Activated naive CD8-positive, alpha-beta T cell treated with anti-CD3 and anti-CD28 coated beads, Interleukin-2, amount 10 ng/mL, durations not matched to agents 7 days and 5 days (primary cell): ENCODE measurements around the gene TMA7. TPM values are rescaled to one million over a fixed set of nuclear protein-coding genes. Genes with fewer than 3 reads are reported as not detected.
A peak's percentile ranks its signal among the peaks of the same experiment; 100 is the strongest.

Experiments used
- ATAC-seq: fragments of 150-1000 bp; cut with Tn5 transposase; one replicate; pipeline ENCODE4 v1.10.0; 2021; ENCODE audit warnings: low read depth, moderate library complexity
- POLR2A ChIA-PET: fragments of 350-600 bp; sonication (Branson Sonifier 250); formaldehyde crosslinking; loops from one replicate; lab custom pipeline; 2021; ENCODE audit warnings: antibody characterized with exemption; lab: Charles Lee
- DNase-seq: peaks from one replicate; pipeline ENCODE4 v3.0.0; 2021
- H3K27ac Mint-ChIP-seq: one replicate; pipeline ENCODE4 v1.8.0; 2022; ENCODE audit warnings: mild to moderate bottlenecking, mixed read lengths
- H3K27me3 Mint-ChIP-seq: one replicate; pipeline ENCODE4 v1.8.0; 2022; ENCODE audit warnings: mild to moderate bottlenecking, moderate library complexity, mixed read lengths
- H3K36me3 Mint-ChIP-seq: one replicate; pipeline ENCODE4 v1.8.0; 2021; ENCODE audit warnings: mild to moderate bottlenecking, mixed read lengths
- H3K4me1 Mint-ChIP-seq: one replicate; pipeline ENCODE4 v1.8.0; 2021; ENCODE audit warnings: mixed read lengths
- H3K4me3 Mint-ChIP-seq: one replicate; pipeline ENCODE4 v1.8.0; 2022; ENCODE audit warnings: mild to moderate bottlenecking, moderate library complexity, mixed read lengths
- H3K9me3 Mint-ChIP-seq: one replicate; pipeline ENCODE4 v1.8.0; 2021; ENCODE audit warnings: mixed read lengths
- total RNA-seq, 2 experiments: library from RNA; stranded (reverse); gene quantifications; one replicate each; pipeline ENCODE4 v1.2.3, GENCODE V29; 2021

TMA7 gene
- total RNA-seq, 2 experiments from 2014 or later: 260 to 263 TPM

DNA sequence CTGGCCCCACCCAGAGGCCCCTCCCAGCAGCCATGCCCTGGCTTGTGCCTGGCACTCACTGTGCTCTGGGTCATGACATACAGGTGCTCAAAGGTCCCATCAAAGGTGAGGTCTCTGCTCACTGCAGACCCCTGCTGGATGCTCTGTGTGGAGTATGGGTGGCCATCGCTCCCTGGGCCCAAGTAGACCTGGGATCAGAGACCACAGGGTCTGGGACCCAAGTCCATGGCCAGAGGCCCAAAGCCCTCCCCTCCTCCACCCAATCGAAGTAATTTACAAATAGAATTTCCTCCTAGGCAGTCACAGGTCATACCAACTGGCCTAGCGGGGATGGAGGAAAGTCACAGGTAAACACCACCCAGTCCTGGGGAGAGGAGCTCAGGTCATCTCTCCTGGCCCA lies 17.8 kb upstream of the TMA7 start:
- no peak overlapping the region for H3K27ac Mint-ChIP-seq
- no peak overlapping the region for H3K4me3 Mint-ChIP-seq
- H3K4me1 Mint-ChIP-seq: peaks cover 3% of the 10 kb centered on the region
- POLR2A ChIA-PET: no interaction called here
- no peaks in the 10 kb centered on the region for H3K9me3 Mint-ChIP-seq
- H3K27me3 Mint-ChIP-seq: peaks cover 5% of the 10 kb centered on the region
- no peak for DNase-seq
- H3K36me3 Mint-ChIP-seq: no peaks in the 10 kb centered on the region
- peak; percentile 28 for ATAC-seq

DNA sequence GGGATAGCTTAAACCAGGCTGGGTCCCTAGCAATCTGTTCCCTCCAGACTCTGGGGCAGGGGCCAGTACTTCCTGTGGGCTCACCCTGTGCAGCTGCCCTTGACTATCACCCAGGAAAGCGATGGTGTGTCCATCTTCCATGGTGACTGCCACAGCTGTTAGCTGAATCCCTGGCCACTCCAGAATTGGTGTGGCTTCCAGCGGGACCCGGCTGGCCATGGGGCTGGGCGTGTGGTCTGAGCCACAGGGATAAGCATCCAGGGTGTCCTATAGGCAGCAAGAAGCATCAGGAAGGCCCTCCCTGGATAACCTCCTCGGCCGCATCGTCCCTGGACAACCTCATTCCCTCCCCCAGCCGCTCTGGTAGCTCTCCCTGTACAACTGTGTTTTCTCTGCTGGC lies 17.4 kb upstream of the TMA7 start:
- DNase-seq (no peak), ATAC-seq (no peak)
- peaks cover 8% of the 10 kb centered on the region for H3K27me3 Mint-ChIP-seq
- H3K4me3 Mint-ChIP-seq: no peak overlapping the region
- H3K4me1 Mint-ChIP-seq: peaks cover 3% of the 10 kb centered on the region
- H3K9me3 Mint-ChIP-seq: no peaks in the 10 kb centered on the region
- POLR2A ChIA-PET: interaction anchor here (1.0 kb wide), 1 partner anchor 46 kb away, joined by 3 read pairs; no protein-coding TSS in a partner anchor
- H3K36me3 Mint-ChIP-seq: no peaks in the 10 kb centered on the region
- no peak overlapping the region for H3K27ac Mint-ChIP-seq

DNA sequence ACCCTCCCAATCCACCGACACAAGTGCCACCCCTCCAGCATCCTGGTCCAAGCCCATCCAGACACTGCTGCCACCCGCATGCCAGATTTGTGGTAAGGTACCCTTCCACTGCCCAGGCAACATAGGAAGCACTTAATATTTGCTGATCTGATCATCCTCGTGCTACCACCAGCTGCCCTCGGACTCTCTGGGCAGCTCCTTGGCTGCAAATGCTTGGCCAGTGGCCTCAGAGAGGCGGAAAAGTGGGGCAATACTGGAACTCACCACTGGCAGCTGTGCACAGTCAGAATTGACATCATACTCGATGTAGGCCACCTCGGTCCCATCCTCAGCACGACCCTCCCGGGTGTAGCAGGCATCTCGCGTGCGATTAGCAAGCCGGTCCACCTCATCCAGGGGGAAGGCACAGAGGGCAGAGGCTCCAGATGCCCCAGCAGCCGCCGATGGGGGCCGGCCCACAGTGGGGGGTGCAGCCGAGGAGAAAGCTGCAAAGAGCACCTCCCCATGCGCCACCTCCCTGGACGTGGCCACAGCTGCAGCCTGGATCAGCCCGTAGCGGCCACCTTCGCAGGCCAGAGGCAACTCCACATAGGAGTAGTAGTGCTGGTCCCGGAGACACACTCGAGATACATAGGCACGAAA lies 16.7 kb upstream of the TMA7 start:
- Mint-ChIP-seq H3K4me1 (peaks cover 3% of the 10 kb centered on the region), H3K27ac (no peak overlapping the region), H3K27me3 (peaks cover 14% of the 10 kb centered on the region), H3K4me3 (no peak overlapping the region), H3K9me3 (no peaks in the 10 kb centered on the region), H3K36me3 (no peaks in the 10 kb centered on the region)
- POLR2A ChIA-PET: interaction anchor here (1.0 kb wide), 2 partner anchors 16 to 45 kb away, joined by 3 read pairs; partner anchors contain the start of genes CCDC51 and TMA7
- ATAC-seq (no peak), DNase-seq (no peak)

DNA sequence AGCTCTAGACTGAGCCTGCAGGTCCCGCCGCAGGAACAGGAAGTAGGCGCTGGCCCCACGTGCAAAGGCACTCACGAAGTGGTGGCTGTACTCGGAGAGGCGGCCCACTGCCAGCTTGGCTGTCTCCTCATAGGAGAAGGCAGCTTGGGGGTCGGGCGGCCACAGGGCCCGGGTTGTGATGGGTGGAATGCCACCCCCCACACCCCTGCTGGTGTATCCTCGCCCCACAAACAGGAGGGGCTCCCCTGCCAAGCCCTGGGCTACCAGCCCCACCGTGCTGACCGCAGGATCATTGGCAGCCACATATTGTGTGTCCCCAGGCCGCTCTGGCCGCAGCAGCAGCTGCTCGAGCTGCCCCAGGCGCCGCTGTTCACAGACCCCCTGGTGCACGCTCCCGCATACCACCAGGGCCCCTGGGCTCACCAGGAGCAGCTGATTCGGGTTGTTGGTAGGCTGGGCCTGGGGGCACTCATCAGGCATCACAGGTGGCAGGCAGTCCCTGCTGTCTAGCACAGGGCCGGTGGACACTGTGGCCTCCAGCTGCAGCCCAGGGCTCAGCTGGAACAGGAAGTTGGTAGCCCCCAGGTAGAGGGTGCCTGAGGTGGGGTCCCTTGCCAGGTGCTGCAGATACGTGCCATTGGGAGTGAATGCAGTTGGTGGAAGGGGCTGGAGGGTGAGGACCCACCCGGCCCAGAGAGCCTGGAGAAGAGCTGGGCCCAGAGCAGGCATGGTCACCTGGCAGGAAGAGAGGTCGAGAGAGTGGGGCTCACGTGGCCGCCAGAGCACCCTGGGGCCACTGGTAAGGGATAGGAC lies 16.0 kb upstream of the TMA7 start:
- peaks cover 3% of the 10 kb centered on the region for H3K4me1 Mint-ChIP-seq

DNA sequence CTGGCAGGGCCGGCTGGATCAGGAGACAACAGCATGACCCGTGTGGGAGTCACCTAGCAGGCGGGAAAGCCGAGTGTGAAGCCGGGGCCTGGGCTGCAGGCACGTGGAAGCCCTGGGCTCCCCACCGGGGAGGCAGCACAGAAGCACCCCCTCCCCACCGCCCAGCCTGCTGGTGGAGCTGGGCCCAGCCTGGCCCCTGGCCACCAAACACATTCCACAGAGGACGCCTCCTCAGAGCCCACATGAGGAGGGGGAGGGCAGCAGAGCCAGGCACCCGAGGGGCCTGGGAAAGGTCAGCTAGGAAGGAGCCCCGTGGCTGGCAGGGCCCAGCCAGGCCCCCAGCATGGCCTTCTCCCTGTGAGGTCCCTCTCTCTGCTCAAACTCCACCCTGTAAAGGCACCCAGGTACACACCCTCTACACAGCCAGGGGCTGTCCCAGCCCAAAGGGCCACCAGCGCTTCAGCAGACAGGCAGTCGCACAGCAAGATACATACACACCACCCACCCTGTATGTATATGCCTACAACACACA lies 14.7 kb upstream of the TMA7 start:
- peaks cover 5% of the 10 kb centered on the region for H3K4me1 Mint-ChIP-seq
- ATAC-seq: no peak

More for the DNA sequence above, 16.0 kb upstream of the TMA7 start:
- no peak overlapping the region for H3K27ac Mint-ChIP-seq
- DNase-seq (no peak), ATAC-seq (no peak)
- no peak overlapping the region for H3K4me3 Mint-ChIP-seq
- H3K9me3 Mint-ChIP-seq: no peaks in the 10 kb centered on the region
- POLR2A ChIA-PET: interaction anchor here (1.0 kb wide), 2 partner anchors 16 to 44 kb away, joined by 3 read pairs; partner anchors contain the start of genes CCDC51 and TMA7
- no peaks in the 10 kb centered on the region for H3K36me3 Mint-ChIP-seq
- peaks cover 17% of the 10 kb centered on the region for H3K27me3 Mint-ChIP-seq

DNA sequence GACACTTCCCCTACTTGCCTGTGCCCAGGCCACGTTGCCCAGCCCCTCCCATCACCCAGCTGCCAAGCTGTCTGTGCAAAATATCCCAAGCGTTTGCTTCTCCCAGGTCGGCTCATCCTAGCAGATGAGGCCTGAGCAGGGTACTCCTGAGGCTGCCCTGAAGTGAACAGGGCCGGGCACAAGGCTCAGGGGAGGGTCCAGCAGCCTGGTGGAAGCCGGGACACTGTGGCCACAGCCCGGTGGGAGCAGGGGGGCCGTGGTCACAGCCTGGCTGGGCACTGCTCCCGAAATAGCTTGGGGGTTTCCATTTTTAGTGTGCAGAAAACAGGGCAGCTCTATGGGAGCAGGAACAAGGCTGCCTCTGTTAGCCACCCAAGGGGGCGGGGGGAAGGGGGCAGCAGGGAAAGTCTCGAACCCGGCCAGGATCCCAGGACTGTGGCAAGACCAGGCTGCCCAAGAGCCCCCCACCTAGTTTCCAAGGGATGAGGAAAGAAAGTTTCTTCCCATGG lies 13.6 kb upstream of the TMA7 start:
- no peak for DNase-seq
- POLR2A ChIA-PET: no interaction called here
- H3K27me3 Mint-ChIP-seq: peaks cover 19% of the 10 kb centered on the region
- H3K4me1 Mint-ChIP-seq: peaks cover 5% of the 10 kb centered on the region
- no peak overlapping the region for H3K27ac Mint-ChIP-seq
- H3K9me3 Mint-ChIP-seq: no peaks in the 10 kb centered on the region
- H3K4me3 Mint-ChIP-seq: no peak overlapping the region
- no peak for ATAC-seq
- H3K36me3 Mint-ChIP-seq: no peaks in the 10 kb centered on the region

More for the DNA sequence above, 14.7 kb upstream of the TMA7 start:
- Mint-ChIP-seq H3K9me3 (no peaks in the 10 kb centered on the region), H3K4me3 (no peak overlapping the region), H3K27me3 (peaks cover 19% of the 10 kb centered on the region), H3K36me3 (no peaks in the 10 kb centered on the region), H3K27ac (no peak overlapping the region)
- no peak for DNase-seq
- POLR2A ChIA-PET: no interaction called here

DNA sequence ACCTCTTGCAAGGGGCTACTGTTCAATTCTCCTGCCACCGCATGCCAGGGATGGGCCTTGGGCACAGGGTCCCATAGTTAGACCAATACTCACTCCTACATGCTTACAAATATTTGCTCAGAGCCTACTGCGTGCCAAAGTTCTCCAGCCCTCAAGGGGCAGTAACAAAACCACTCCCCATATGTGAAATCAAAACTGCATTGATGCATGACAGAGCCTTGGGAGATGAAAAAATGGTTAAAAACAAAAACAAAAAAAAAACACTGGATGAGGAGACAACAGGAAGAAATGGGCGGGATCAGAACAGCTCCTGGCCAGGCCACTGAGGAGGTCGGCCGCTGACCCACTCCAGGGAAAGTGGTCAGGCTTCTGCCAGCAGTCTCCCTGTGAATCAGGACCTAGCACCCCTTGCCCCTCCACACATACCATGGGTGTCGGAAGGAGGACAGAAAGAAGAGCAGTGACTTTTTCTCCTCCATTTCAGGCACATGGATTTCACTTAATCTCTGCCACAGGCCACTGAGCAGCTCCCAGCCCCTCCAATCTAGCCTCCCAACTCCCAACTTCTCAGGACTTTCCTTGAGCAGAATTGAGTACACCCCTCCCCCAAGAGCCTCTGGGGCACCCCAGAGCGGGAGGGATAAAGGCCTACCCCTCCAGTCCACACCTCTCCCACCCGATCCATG lies 13.0 kb upstream of the TMA7 start:
- POLR2A ChIA-PET: no interaction called here
- DNase-seq (no peak), ATAC-seq (no peak)
- Mint-ChIP-seq H3K4me3 (no peak overlapping the region), H3K27ac (no peak overlapping the region), H3K9me3 (no peaks in the 10 kb centered on the region), H3K36me3 (peaks cover 3% of the 10 kb centered on the region), H3K27me3 (peaks cover 19% of the 10 kb centered on the region), H3K4me1 (peaks cover 5% of the 10 kb centered on the region)

DNA sequence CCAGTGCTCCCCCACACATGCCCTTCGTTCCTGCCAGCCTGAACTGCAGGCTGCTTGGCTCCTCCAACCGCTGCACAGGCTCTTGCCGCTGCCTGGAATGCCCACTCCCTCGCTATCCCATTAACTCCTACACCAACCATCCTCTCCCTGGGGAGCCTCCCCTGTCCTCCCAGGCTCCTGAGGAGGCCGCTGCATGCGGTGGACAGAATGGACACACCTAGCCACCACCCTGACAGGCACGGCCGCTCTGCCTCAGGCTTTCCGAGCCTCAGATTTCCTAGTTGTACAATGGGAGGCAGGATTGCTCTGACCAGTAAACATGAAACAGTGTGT lies 12.5 kb upstream of the TMA7 start:
- H3K27ac Mint-ChIP-seq: no peak overlapping the region
- H3K4me1 Mint-ChIP-seq: peaks cover 5% of the 10 kb centered on the region
- H3K36me3 Mint-ChIP-seq: peaks cover 3% of the 10 kb centered on the region
- H3K9me3 Mint-ChIP-seq: no peaks in the 10 kb centered on the region
- no peak overlapping the region for H3K4me3 Mint-ChIP-seq
- peaks cover 19% of the 10 kb centered on the region for H3K27me3 Mint-ChIP-seq
- POLR2A ChIA-PET: no interaction called here
- no peak for DNase-seq
- no peak for ATAC-seq

DNA sequence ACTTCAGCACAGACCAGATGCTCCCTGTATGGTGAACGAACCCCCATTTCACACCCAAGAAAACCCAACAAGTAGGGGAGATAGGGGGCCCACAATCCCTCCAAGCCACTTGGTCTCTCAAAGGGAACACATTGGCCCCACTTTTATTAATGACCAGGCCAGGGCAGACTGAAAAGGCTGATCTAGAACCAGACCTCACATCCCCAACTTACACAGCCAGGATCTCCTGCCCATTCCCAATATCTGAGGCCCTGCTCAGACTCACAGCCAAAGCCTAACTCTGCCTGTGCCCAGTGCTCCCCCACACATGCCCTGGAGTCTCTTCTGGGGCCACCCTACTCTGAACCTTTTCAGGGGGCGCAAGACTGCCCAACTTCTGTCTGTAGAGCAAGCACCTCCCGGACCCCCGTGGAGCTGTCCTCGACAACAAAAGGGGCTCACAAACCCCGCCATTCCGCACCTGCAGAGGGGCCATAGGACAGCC lies 11.9 kb upstream of the TMA7 start:
- Mint-ChIP-seq H3K27me3 (peaks cover 19% of the 10 kb centered on the region), H3K27ac (no peak overlapping the region)
- POLR2A ChIA-PET: interaction anchor here (1.0 kb wide), 1 partner anchor 12 kb away, joined by 3 read pairs; the partner anchor contains the start of gene CCDC51

DNA sequence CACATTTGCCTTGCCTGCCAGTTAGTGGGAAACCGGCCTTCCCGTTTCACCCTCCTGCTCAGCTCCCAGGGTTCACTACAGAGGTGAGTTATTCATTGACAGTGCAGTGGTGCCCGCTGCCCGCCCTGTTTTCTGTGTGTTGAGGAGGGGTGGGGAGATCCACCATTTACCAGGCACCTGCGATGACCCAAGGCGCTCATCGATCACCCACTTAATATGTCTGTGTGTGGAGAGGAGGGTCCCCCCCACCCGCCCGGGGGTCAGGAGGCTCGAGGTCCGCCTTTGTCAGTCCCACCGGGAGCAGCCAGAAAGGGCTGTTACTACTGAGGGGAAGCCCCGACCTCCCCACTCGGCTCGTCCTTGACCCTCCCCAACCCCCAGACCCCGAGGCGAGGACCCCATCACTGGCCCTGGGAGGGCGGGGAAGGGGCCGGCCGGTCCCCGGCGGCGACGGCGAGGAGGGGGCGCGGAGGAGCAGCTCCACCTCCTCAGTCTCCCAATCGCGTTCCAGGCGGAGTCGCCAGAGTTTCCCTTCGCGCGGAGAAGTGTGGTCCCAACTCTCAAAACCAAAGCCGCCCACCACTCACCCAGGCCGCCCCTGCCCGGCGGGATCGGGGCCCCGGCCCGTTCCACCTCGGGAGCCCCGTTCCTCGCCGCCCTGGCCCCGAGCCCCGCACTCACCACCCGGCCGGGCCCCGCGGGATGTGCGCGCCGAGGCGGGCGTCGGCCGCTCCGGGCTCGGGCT lies 11.3 kb upstream of the TMA7 start:
- DNase-seq (no peak), ATAC-seq (peak; percentile 66)
- H3K27me3 Mint-ChIP-seq: peaks cover 19% of the 10 kb centered on the region
- no peak overlapping the region for H3K4me3 Mint-ChIP-seq
- POLR2A ChIA-PET: interaction anchor here (1.0 kb wide), 1 partner anchor 11 kb away, joined by 3 read pairs; the partner anchor contains the start of gene CCDC51
- peaks cover 3% of the 10 kb centered on the region for H3K36me3 Mint-ChIP-seq
- H3K9me3 Mint-ChIP-seq: no peaks in the 10 kb centered on the region
- H3K27ac Mint-ChIP-seq: no peak overlapping the region
- peaks cover 5% of the 10 kb centered on the region for H3K4me1 Mint-ChIP-seq

More for the DNA sequence above, 11.9 kb upstream of the TMA7 start:
- Mint-ChIP-seq H3K4me3 (peak overlapping the region; percentile 15), H3K36me3 (peaks cover 3% of the 10 kb centered on the region), H3K4me1 (peaks cover 5% of the 10 kb centered on the region), H3K9me3 (no peaks in the 10 kb centered on the region)
- DNase-seq (no peak), ATAC-seq (no peak)

DNA sequence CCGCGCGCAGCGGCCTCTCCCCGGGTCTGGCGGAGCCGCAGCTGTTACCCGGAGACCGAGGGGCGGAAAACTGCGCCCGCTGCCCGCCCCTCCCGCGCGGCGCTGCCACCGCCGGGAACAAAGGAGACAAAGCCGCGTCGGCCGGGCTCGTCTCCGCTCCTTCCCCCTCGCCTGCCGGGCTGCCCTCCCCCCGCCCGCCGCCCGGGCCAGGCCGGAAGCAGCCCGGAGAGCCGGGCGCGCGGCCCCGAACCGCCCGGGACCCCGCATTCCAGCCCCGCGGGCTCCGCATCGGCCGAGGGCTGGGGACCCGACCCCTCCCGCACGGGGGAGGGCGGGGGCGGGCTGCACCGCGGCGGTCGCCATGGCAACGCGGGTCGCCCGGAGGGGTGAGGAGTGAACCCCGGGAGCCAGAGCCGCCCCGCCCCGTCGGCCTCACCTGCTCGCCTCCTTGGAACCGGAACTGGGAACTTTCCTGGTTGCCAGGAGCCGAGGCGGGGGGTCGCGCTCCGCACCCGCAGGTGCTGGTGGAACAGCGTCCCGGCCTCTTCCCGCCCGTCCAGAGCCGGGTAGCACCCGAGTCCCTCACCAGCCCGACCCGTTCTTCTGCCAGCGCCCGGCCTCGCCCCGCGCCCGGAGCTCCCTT lies 10.6 kb upstream of the TMA7 start:
- Mint-ChIP-seq H3K9me3 (no peaks in the 10 kb centered on the region), H3K4me3 (peak overlapping the region; percentile 86), H3K4me1 (peaks cover 9% of the 10 kb centered on the region), H3K27me3 (peaks cover 19% of the 10 kb centered on the region), H3K27ac (peak overlapping the region; percentile 63), H3K36me3 (peaks cover 3% of the 10 kb centered on the region)
- peak; percentile 75 for DNase-seq
- POLR2A ChIA-PET: interaction anchor here (0.9 to 1.0 kb wide), 2 partner anchors 10 kb away, joined by 3 read pairs; partner anchors contain the start of genes CCDC51 and TMA7
- peak; percentile 71 for ATAC-seq
